NCI-H1105 (cell line): ENCODE results near the gene PEBP1.

ENCODE experiments used
- DNase-seq: peaks from one replicate; lab custom pipeline; 2025; lab: John Stamatoyannopoulos, UW

The PEBP1 gene

DNA sequence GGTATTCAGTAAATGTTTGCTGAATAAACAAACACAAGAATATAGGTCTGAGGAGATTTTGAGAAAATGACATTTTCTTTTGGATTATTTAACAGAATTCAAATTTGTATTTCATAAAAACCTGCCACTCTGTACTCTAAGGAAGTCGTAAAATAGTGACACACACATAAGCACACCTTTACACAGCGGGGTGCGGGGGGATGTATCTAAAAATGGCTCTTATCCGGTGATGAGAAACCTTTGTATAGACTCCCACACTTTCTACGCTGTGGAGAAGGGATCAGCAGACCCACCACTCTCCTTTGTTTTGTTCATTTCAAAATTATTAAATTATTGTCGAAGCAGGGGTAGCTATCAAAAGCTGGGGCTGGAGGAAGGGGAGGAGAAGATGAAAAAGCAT, 58.0 kb downstream of the PEBP1 start:
- no peak for DNase-seq
